RCC 7860 (cell line): Measurements from ENCODE around the gene SELENOH.

Experiments
- DNase-seq: peaks from one replicate; pipeline ENCODE4 v3.0.0-alpha.2; 2015; ENCODE audit warnings: low spot score
- FAIRE-seq: peaks from 2 replicates; lab custom pipeline; 2012; peaks lifted over from hg19 to GRCh38; lab: Jason Lieb, UNC

SELENOH gene

DNA sequence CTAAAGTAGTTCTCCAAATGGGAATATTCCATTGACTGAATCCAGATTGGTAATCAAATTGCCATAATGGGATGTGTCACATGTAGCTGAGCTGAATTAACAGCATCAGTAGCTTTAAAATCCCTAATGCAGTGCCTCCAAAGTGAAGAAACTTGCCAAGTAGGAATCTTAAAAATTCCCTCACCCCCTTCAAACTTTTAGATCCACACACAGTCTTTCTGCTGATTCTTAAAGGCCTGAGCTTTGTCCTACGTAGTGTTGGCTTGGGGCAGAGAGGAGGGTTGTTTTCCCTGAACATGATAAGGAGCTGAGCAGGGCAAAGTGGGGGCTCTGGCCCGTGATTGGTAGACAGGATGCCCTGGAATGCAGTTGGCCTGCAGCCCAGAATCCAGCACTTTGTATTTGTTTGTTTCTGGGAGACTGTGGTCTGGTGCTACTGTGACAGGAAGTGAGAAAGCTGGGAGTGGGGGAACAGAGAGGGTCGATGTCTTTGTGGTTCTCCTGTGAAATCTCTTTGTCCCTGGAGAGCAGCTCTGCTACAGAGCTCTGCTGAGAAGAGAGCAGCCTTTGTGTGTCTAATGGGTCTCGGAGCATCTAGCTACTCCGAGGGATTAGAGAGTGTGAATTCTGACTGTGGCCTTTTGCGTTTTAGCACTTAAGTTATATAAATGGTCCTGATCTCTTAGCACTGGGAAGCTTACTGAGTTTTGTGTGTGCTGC lies 37.2 kb downstream of the SELENOH start:
- FAIRE-seq (peak; percentile 78), DNase-seq (peak; percentile 92)

DNA sequence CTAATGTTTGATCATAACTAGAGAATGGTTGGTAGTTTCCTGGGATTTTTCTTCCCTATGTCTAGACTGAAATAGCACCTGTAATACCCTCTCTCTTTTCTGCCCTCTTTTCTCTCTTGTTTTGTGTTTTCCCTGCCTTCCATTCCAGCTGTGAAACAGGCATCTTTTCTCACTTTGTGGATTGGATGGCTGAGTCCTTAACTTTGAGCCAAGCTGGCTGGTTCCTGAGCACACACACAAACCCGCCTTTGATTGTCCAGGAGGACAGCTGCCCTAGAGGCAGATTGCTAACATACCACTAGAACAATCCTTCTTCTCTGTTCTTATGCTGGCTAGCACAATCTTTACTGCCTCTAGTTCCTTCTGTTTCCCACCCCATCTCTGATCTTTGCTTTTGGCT lies 38.0 kb downstream of the SELENOH start:
- DNase-seq (no peak), FAIRE-seq (no peak)

- DNase-seq (no peak), FAIRE-seq (no peak)
These were observed 40.2 kb downstream of the SELENOH start for GRCh38 chr11:57781529-57781943.

GRCh38 chr11:57785072-57785471 lies 43.8 kb downstream of the SELENOH start:
- FAIRE-seq: no peak
- DNase-seq: no peak

DNA sequence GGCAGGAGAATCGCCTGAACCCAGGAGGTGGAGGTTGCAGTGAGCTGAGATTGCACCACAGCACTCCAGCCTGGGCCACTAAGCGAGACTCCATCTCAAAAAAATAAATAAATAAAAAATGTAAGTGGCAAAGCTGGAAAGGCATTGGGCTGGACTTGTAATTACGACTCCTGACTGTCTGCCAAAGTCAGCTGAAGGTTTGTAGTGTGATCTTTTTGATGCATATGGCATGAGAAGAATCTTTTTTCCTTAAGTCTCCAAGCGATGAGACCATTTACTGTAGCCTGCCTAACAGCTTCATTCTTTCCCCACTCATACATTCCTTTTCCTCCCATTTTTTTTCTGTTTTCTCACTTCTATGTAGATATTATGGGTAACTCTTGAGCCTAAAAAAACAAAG lies 45.1 kb downstream of the SELENOH start:
- no peak for FAIRE-seq
- DNase-seq: no peak

DNA sequence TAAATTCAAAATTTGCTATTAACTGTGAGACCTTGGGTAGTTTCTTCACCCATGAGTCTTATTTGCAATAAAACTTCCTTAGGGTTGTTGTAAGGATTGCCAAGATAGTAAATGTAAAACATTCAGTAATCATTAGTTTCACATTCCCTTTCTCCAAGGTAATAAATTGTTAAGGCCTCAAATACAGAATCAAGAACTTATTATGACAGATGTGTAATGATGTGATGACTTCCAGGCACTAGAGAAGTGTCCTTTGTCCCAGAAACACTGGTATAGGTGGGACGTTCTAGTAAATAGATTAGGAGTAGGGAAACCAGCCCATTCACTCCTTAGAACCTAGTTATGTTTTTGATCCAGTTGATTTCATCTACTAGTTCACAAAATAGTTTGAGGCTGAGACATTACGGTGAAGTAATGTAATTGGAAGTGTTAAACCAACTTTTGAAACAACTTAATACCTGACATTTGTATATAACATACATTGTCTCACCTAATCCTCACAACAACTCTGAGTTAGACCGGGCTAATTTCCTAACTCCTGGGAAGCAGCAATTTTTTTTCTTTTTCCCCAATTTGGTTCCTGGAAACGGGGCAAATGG lies 45.8 kb downstream of the SELENOH start:
- FAIRE-seq (no peak), DNase-seq (no peak)

DNA sequence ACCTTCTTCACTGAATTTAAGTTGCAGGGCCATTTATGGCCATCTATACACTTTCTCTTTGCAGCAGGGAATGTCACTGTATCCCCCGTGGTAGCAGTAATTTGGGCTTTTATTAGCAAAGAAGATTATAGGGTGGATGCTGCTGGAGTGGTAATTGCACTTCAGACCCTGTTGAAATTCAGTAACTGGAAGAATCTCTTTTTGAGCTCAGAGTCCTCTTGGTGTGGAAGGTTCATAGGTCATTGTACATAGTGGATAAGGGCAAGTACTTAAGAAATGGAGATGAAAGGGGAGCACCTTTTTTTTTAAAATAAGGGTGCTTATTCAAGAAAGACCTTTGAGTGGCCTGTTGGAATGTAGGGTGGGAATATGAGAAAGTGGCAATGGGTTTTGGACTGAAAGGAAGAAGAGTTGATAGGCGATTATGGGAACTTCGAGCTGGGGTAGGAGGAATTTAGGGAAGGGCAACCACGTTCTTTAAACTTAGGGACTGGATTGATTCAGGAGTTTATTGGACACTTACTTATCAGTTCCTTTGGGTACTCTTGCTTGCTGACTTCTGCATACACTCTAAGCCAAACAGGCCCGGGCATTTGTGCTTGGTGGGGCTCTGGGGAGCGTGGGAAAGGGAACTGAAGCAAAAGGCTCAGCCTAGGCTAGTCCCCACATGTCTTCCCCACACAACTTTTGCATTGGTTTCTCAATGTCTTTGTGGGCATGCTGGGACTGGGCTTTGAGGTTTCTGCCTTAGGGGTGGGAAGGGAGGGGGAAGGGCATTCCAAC lies 46.8 kb downstream of the SELENOH start:
- no peak for FAIRE-seq
- DNase-seq: no peak

GRCh38 chr11:57788703-57789088 lies 47.4 kb downstream of the SELENOH start:
- no peak for DNase-seq
- FAIRE-seq: no peak

DNA sequence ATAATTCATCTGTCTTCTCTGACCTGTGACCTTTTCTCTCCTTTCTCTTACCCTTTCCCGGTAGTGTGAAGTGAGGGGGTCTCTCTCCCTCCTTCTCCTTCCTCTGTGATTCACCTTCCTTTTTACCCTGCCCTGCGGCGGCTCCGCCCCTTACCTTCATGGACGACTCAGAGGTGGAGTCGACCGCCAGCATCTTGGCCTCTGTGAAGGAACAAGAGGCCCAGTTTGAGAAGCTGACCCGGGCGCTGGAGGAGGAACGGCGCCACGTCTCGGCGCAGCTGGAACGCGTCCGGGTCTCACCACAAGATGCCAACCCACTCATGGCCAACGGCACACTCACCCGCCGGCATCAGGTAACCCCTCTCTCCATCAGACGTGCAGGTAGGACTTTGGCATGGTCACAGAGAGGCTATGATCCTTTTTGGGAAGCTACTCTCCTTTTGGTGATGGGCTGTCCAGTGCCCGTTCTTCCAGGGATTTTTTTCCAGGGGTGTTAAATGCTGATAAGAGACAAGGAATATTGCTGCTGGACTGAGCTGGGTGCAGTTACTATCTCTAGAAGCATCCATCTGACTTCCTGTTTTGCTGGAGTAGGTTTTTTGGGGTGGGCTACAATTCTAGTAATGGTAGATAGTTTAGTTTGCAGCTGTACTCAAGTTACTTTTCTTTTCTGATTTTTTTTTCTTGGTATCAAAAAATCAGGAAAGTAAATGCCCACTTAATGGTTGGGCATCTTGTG lies 50.2 kb downstream of the SELENOH start:
- peak; percentile 46 for DNase-seq
- no peak for FAIRE-seq

DNA sequence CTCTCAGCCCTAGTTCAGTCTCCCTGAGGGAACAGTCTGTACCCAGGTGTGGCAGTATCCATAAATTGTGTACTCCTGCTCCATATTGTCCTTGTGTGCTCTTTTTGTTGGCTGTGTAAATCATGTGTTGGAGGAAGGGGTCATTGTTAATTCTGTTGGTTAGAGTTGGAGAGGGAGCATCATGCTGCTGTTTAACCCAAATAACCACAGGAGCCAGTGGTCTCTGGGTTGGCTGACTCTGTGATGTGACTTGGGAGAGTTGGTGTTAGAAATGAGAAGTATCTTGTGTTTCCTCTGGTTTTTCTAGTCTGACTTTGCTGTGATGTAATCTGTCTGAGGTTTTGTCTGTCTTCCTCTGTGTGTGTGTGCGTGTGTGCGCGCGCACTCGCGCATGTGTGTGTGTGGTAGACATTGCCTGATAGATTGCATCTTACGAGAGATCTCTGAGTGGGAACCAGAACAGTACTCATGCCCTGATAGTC lies 50.8 kb downstream of the SELENOH start:
- DNase-seq (peak; percentile 79), FAIRE-seq (peak; percentile 84)

GRCh38 chr11:57792870-57793269 lies 51.6 kb downstream of the SELENOH start:
- FAIRE-seq: peak; percentile 90

More at GRCh38 chr11:57792870-57793269, 51.6 kb downstream of the SELENOH start:
- peak; percentile 69 for DNase-seq
